GM12801 (cell line): ENCODE measurements around the gene MARK3.

Experiments used
- CTCF ChIP-seq: IDR thresholded peaks from one replicate; pipeline ENCODE4 v1.5.1; 2011; ENCODE audit warnings: control low read depth; ENCODE audit not compliant: insufficient read length; ENCODE audit errors: extremely low read depth

The MARK3 gene

GRCh38 chr14:103520269-103520656 lies 135.0 kb downstream of the MARK3 start:
- no peak for TF ChIP-seq CTCF

GRCh38 chr14:103520657-103521437 lies 135.6 kb downstream of the MARK3 start:
- TF ChIP-seq CTCF = no peak

GRCh38 chr14:103521438-103521950 lies 136.3 kb downstream of the MARK3 start:
- TF ChIP-seq CTCF = no peak

GRCh38 chr14:103521951-103522563 lies 136.8 kb downstream of the MARK3 start:
- no peak for TF ChIP-seq CTCF

- TF ChIP-seq CTCF = no peak
These were observed 137.7 kb downstream of the MARK3 start, which contains the start of gene CKB for GRCh38 chr14:103522649-103523574. CKB (minus strand) TSS chr14:103522830; CDS start chr14:103522493, 337 bp downstream.

- no peak for TF ChIP-seq CTCF
These were observed 138.3 kb downstream of the MARK3 start for GRCh38 chr14:103523575-103523954.
